ENCODE results near the gene KDSR.
A peak's percentile ranks its signal among the peaks of the same experiment; 100 is the strongest.

KDSR gene

DNA sequence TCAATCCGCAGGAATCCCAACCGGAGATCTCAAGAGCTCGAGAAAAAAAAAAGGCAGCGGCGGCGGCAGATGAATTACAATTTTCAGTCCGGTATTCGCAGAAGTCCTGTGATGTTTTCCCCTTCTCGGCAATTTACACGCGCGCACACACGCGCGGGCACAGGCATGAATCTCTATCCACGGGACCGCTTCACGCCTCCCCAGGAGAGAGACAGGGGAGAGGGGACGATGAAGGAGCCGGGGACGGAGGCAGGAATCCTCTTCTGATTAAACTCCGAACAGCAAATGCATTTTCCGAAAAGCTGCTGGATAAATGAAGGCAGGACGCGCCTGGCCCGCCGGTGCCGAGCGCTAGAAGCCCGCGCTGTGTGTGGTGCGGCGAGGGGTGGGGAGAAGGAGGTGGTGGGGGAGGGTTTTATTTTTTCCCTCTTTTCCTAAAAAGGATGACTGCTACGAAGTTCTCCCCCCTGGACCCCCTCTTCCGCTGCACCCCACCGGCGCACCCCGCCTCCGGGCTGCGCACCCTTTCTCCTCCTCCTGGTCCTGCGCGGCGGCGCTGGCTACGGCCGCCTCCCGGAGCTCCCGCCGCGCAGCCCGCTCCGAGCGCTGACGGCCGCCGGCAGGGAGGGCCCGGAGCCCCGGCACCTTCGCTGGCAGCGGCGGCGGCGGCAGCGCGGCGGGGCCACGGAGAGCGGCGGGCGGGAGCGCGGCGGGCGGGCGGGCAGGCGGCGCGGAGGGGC, 47.5 kb downstream of the KDSR start, which contains the start of gene BCL2:
Gene BCL2, minus strand, starts transcription at position 387 of the 740 bp plus-strand sequence.
- peak; percentile 45 for DNase-seq

DNA sequence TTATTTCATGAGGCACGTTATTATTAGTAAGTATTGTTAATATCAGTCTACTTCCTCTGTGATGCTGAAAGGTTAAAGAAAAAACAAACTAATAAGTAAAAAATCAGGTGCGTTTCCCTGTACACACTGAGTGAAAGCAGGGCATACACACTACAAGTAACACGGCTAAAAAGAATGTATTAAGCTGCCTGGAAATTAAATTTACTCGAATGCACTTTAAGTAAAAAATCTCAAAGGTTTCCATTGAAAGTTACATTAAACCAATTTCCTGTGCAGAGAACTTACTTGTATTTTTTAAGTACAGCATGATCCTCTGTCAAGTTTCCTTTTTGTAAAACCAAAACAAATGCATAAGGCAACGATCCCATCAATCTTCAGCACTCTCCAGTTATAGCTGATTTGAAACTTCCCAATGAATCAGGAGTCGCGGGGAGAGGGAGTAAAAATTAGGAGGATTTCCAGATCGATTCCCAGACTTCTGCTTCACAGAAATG, 48.1 kb downstream of the KDSR start:
- no peak for DNase-seq

DNA sequence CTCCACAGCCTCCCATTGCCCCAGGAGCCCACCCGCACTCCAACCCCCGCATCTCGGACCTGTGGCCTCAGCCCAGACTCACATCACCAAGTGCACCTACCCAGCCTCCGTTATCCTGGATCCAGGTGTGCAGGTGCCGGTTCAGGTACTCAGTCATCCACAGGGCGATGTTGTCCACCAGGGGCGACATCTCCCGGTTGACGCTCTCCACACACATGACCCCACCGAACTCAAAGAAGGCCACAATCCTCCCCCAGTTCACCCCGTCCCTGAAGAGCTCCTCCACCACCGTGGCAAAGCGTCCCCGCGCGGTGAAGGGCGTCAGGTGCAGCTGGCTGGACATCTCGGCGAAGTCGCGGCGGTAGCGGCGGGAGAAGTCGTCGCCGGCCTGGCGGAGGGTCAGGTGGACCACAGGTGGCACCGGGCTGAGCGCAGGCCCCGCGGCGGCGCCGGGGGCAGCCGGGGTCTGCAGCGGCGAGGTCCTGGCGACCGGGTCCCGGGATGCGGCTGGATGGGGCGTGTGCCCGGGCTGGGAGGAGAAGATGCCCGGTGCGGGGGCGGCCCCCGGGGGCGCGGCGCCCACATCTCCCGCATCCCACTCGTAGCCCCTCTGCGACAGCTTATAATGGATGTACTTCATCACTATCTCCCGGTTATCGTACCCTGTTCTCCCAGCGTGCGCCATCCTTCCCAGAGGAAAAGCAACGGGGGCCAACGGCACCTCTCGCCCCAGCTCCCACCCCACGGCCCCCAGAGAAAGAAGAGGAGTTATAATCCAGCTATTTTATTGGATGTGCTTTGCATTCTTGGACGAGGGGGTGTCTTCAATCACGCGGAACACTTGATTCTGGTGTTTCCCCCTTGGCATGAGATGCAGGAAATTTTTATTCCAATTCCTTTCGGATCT, 48.8 kb downstream of the KDSR start:
- DNase-seq = peak; percentile 18

DNA sequence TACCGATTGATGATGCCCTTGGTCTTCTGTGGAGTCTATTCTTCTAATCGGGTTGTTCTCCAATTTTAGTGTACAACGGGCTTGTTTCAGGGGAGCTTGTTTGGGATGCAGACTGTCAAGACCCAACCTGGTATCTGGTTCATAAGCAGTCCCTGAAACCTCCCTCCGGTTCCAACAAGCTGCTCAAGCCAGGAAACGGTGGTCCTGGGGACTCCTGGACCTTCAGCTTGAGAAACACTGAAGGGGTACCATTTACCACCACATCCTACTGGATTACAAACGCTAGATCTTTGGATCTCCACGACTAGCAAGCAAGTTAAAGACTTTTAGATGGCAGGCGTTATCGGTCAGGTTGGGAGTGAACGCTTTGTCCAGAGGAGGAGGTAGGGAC, 49.5 kb downstream of the KDSR start:
- DNase-seq = no peak

DNA sequence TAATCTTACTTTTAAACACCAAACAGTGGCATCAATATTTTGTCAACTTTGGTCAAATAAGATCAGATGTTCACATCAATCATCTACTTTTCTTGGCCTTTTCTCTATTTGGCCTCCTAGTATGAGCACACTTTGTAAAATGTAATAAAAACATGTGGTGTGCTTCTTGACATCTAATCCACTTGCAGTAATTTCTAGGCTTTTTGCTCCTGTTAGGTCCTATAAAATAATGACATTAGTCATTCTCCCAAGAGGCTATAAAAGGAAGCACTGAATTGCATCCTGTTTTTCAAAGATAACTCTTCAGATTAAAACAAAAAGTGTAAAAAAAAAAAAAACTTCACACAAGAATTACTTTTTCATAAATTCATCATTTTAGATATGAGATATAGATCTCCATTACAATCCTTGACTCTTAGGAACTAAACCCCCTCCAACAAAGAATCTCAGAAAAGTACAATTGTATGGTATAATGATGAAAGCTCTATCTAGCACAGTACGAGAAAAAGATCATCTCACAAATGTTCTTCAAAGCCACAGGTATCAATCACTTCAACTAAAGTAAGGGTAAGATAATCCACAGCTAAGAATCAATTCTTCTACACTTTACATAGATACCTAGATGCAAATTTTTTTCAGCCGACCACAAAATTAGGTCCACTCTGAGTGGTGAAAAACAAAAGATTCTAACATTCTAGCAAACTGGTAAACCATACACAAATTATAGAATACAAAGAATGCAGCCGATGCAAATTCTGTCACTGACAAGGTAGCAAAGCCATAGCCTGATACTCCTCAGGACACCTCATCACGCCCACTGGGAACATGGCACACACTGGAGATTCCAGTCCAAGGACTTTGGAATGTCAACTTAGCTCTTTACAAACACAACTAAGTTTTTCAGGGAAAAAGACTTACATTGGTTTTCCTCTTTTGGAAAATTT, 50.1 kb downstream of the KDSR start:
- no peak for DNase-seq

DNA sequence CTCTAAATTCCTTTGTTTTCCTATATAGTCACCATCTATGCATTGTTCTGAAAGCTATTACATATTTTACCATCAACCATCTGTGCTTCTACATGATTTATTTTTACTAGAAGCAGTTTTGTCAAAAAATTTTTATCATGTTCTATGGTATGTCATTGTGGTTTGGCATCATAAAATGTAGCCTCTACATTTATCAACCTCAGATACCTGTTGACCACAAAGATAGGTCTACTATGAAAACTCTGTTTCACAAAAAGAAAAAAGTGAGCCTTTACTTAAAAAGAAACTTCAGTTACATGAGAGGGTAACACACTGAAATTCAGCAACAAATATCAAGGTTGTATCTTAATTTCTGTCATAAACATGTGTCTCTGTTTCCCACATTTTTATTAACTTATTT, 51.1 kb downstream of the KDSR start:
- no peak for DNase-seq

DNA sequence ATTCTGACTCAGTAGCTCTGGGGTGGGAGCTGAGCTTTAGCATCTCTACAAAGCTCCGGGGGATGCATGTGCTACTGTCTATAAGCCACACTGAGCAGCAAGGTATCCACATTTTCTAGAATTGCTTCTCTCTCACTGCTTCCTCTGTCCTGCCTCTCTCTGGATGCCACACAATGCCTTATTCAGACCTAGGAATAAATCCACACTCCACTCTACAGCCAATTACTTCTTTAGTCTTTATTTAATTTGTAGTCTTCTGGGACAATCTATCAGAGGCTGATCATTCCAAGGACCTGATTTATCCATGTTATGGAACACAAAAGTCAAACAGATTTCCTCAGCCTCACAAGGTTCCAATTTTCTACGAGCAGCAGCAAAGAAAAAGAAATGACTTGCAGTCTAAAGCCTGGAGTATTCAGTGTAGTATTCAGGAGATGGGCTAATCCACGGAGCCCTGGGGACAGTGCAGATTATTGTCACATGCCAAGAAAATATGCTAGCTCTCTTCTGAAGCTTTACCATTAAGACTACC, 51.8 kb downstream of the KDSR start:
- no peak for DNase-seq

DNA sequence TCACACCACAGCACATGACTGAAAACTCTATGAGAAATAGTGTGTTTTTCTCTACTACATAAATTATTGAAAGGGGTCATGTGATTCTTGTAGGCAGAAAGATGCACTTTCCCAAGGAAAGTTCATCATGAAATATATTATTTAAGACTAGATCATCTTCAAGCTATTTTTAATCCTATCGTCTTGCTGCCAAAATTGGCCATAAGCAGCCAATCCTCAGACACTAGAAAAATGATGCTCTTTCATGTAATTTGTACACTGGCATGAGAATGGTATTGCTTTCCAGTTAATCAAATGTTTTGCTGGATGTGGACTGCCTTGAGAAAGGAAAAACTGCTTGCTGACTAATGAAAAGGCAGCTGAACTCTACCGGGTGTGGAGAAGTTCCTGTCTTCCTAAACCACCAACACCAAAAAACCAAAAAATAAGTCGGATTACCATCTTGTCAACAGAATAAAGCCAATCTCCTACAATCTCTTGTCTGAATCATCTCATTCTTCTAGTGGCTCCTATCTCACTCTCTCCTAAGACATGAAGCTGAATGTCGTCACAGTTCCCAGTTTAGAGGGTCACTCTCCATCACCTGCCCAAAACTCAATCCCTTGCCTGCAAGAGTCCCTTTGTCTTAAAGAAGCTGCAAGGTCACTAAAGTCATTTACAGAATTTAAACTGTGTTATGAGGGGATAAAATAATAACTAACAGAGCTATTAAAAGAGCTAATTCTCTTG, 52.8 kb downstream of the KDSR start:
- no peak for DNase-seq

DNA sequence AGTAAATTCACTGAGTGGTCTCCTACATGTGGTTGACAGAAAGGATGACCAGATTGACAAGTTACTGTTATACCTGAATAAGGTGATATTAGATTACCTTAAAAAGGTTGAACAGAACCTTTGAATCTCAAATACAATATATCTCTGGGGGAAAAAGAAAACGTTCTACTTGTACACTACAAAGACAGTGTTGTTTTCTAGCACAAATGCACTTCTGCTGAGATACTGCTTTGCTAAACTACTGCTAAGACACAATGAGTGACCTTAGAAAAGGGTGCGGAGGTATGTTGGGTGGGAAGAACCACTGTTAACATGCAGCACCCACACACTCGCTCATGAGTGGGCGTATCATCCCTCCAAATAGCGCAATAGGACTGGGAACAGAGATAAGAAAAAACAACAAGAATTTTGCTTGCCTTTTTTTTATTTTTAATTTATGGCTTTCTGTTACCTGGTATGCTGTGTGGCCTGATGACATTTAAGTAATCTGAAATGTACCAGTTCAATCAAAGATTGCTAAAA, 53.5 kb downstream of the KDSR start:
- no peak for DNase-seq

DNA sequence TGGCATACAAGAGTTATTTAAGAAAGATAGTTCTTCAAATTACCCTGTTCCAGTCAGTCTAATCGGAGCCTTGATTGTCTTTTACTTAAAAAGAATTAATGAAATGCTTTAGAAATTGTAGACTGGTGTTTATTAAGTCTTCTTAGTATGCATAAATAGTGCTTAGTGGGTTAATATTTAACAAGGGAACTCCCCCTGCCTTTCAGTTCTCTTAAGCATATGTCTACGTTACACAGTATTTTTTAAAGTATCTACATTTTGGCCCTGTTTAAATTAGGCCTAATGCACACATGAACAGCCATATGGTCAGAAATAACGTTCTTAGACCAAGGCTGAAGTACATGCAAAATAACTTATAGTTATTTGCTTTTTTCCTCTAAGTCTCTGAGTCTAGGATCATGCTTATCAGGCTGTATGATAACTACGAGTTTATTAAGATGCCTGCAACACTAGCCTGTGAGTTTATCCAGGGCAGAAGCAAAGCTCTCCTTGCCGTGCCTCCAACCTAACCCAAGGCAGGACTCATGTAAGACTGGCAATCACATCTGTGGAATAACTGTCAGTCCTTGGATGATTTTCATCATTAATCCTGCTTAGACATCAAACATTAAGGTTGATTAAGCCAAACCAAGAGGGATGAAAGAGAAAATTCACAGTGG, 54.1 kb downstream of the KDSR start:
- DNase-seq = no peak

DNA sequence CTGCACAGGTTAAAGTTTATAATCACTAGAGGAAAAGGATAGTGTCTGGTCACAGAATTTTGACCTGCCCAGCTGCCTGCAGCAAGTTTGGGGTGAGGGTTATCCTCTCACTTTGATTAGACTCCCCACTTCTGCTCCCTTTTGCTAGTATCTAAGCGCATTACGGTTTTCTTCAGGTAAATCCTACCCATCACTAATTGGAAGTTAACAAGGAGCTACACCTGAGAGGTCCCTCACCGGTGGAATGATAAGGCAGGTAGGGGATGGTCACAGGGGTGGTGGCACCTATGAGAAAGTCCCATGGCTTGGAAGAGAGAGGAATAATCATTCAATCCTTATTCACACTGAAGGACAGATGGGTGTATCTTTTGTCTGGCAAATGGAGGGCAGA, 55.0 kb downstream of the KDSR start:
- no peak for DNase-seq

DNA sequence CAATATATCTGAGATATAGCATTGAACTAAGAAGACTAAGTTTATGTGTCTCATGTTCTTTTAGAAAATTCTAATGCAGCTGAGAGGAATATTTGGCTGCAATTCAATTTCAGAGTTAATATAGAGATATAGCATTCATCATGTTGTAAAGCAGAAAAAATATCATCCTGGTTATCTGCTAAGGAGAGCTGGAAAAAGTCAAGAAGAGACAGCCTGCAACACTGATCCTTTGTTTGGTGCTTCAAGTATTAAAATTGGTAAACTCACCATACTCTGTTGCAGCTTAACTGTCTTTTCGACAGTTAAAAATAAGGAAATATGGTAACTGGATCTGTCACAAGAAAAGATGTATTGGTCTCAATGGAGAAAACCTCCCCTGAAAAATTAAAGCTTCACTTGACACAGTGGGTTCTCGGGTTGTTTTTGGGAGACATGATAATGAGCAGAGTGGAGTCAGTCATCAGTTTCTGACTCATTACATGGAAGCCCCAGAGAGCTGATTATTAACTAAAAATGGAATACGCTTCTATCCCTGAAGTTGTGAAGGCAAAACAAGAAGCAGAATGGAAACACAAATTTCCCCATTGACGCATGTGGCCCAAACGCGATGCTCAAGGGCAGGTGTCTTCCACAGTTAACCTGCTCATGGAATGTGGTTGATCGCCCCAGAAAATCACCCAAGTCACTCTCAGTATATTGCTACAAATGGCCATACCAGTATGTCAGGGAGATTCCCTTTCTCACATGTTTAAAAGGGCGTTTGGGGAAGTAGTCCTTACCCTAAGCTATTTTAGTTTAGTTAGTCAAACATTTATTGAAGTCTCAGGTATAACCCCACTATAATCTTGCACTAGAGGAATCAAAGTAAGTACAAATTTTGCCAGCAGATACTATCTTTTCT, 55.6 kb downstream of the KDSR start:
- DNase-seq = no peak

DNA sequence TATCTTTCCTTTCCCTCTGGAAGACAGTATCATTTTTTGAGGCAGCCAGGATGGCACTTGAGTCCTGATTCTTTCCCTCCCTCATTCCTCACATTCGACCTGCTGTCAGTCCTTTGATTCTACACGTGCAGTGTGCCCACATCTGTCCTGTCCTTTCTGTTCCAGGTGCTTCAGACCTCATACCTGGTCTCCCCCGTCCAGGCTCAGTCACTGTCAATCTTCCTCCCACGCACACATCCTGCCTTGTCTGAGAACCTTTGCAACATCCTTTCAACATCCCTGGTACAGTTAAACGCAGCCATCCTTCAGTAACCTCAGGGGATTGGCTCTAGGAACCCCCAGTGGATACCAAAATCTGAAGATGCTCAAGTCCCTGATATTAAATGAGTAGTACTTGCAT, 57.6 kb downstream of the KDSR start:
- DNase-seq = no peak

DNA sequence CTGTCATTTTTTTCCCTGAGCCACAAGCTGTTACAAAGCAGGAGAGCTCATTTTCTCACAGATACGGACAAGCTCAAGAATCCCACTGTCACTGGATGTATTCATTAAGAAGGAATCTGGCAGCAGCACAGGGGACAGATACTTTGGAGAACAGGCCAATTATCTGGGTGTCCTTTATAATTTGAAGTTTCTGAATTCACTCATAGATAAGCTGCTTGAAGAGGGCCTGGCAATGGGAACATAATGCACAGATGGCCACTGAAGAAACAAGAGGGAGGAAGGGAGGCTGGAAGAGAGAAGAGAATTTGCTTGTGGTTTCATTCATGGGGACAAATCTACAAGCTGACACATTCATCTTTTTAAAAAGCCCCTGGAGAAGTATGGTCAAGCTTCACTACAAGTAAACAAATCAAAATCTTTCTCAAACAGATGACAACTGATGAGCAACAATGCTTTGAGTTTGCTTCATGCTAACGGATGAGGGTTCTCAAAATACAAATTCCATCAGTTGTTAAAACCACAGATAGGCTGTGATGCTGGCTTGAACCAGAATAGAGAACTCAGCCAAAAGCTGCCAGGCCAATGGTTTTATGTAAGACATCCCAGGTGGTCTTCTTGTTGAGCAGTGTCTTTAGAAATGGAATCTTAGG, 59.3 kb downstream of the KDSR start:
- no peak for DNase-seq

DNA sequence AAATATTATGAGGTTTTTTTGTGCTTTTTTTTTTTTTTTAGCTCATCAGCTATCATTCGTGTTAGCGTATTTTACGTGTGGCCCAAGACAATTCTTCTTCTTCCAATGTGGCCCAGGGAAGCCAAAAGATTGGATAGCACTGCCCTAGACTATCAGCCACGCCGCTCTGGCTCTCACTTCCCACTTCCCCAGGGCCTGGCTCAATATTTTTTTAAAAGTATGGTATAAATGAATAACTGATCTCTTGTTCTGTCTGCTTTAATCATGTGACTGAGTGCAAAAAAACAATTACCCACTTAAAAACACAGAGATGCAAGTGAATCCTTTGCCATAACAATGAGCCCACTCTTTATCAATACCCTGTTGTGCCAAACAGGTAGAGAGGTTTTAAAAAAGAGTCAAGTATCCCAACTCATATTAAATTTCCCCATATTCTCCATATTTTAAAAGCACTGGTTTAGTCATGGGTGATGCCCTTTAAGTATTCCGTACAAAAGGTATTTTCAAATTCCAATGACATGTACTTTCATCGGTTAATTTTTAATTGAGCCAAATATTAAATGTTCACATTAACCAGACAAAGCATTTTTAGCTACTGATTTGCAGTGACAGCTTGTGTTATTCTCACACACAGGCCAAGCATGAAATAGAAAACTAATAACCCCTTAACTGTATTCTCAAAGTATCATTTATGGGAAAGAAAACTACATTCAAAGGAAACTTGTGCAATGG, 60.0 kb downstream of the KDSR start:
- no peak for DNase-seq

DNA sequence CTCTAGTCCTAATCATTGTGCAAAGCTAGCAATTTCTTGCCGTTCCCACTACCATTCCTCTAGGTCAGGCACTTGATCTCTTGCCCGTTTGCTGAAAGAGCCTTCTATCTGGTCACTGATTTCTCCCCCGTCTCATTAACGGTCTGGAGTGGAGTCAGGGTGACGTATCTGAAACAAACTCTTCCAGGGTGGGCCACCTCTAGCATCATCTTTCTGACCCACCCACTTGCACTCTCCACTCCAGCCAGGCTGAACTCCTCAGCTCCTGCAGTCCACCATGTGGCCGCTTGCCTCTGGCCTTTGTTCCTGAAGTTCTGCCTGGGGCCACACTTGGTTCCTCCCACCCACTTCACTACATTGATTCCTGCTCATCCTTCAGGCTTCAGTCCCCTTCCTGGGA, 60.8 kb downstream of the KDSR start:
- DNase-seq = no peak

DNA sequence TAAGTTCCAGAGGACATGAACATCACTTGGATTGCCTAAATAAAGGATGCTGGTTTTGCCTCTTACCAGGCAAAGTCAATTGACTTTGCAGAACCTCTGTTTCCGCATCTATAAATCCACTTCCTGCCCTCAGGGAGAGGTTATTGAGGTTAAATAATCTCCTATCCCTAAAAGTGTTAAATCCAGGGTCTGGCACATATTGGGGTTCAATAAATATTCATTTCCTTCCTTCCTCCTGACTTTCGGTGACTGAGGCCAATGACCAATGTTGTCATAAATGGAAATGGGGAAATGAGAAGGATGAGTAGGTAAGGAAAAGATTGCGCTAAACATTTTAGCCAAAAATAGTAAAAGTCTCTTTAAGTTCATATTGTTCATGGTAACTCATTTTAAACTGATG, 63.5 kb downstream of the KDSR start:
- no peak for DNase-seq

DNA sequence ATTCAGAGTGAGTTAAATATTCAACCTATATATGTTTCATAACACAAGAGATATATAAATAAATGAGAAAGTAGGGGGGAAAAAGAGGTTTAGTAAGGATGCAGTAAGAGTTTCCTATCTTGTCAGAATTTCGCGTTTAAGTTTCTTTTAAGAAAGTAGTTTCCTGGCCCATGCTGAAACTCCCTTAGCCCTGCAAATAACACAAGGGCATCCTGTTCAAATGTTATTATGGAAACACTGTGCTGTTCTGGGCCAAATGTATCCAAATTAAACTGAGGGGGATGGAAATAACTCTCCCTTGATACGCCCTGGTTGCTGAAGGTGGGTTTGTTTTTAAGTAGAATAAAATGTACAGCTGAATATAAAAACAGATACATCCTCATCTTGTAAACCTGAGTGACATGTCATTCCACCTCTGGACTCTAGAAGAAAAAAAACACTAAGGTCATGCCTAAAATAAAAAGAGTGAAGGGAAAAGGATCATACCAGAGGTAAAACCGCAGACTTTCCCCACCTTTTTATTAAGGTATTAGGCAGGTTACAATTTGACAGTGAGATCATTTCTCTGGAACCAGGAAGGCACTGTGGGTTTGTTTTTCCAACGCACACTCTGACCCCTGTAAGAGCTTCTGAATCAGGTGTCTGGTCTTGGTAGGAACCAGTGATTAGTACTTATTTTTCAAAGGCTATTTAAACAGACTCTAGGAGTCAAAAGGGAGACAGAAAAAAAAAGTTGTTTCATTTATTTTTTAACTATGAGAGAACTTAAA, 64.2 kb downstream of the KDSR start:
- DNase-seq = no peak

All from EL (cell line).